HCT116 (cell line): ENCODE data around the gene ELFN1. TPM values are rescaled to one million over a fixed set of nuclear protein-coding genes. Genes with fewer than 3 reads are reported as not detected.
A peak's percentile ranks its signal among the peaks of the same experiment; 100 is the strongest.

Experiments
- ATAC-seq: fragments of 200-7000 bp; cut with Tn5 transposase; 2 replicates; pipeline ENCODE4 v1.9.1; 2020; ENCODE audit warnings: mild to moderate bottlenecking, moderate library complexity
- BruUV-seq: library from RNA; stranded (reverse); fragments of 400-500 nt; replicated peaks from 2 replicates; lab custom pipeline; 2021; lab: Mats Ljungman, UMichigan
- CTCF ChIA-PET: fragments of 300-600 bp; sonication (Branson Sonifier 250); formaldehyde crosslinking; loops from one replicate; lab custom pipeline; 2021; ENCODE audit warnings: antibody characterized with exemption; lab: Charles Lee
- POLR2A ChIA-PET: fragments of 300-600, 350-600 bp; sonication (Branson Sonifier 250); formaldehyde crosslinking; loops from one replicate; lab custom pipeline; 2021; ENCODE audit warnings: antibody characterized with exemption; lab: Charles Lee
- RAD21 ChIA-PET, 2 experiments: fragments of 300-600 bp; sonication (Branson Sonifier 250); formaldehyde crosslinking; loops; one replicate each; lab custom pipeline; 2023; ENCODE audit warnings: low total read pairs in 2 of 2; ENCODE audit not compliant: uncharacterized antibody in 2 of 2, unreplicated experiment in 2 of 2, low non-redundant PET in 1 of 2; lab: Charles Lee
- DNase-seq: peaks from one replicate; pipeline ENCODE4 v3.0.0-alpha.2; 2010; ENCODE audit warnings: low read depth, low spot score
- H2AFZ ChIP-seq: fragments of 200-600 bp; shearing (Covaris generic), sonication (generic); 2 replicates; pipeline ENCODE4 v1.6.1; 2017; ENCODE audit warnings: low read depth, mixed run types, mixed read lengths, antibody characterized with exemption, low read length; ENCODE audit not compliant: poor library complexity, severe bottlenecking
- H3K27ac ChIP-seq: 2 replicates; pipeline ENCODE4 v1.5.1; 2012; ENCODE audit warnings: low read depth, low read length
- H3K27me3 ChIP-seq: fragments of 200-600 bp; sonication (generic); 2 replicates; pipeline ENCODE4 v1.6.1; 2016; ENCODE audit warnings: mixed run types, low read length, mixed read lengths; ENCODE audit not compliant: insufficient read depth
- H3K36me3 ChIP-seq, 2 experiments: fragments of 200-500 bp in 1 of 2; fragments of 200-600 bp in 1 of 2; sonication (Bioruptor generic) in 1 of 2; sonication (generic) in 1 of 2; 2 replicates each; pipeline versions ENCODE4 v1.5.1 to v1.6.1; 2014 to 2016; ENCODE audit warnings: low read length in 2 of 2, inconsistent platforms in 1 of 2, mixed read lengths in 1 of 2, mixed run types in 1 of 2; ENCODE audit not compliant: insufficient read depth in 2 of 2, control insufficient read depth in 1 of 2
- H3K4me1 ChIP-seq, 2 experiments: fragments of 200-600 bp in 1 of 2; sonication (generic) in 1 of 2; 2 replicates each; pipeline versions ENCODE4 v1.5.1 to v1.6.1; 2012 to 2017; ENCODE audit warnings: low read length in 2 of 2, inconsistent platforms in 1 of 2, mild to moderate bottlenecking in 1 of 2, mixed read lengths in 1 of 2, mixed run types in 1 of 2, moderate library complexity in 1 of 2; ENCODE audit not compliant: insufficient read depth in 2 of 2, control insufficient read depth in 1 of 2
- H3K4me2 ChIP-seq: fragments of 200-600 bp; sonication (generic); 2 replicates; pipeline ENCODE4 v1.6.1; 2017; ENCODE audit warnings: mixed run types, low read length, mixed read lengths
- H3K4me3 ChIP-seq, 2 experiments: fragments of 200-600 bp in 1 of 2; sonication (generic) in 1 of 2; replicated peaks in 1 of 2; 2 replicates each; pipeline ENCODE4 v1.5.1; 2011 to 2016; ENCODE audit warnings: low read length in 2 of 2, control low read depth in 1 of 2, low read depth in 1 of 2, mild to moderate bottlenecking in 1 of 2, mixed read lengths in 1 of 2, mixed run types in 1 of 2
- H3K79me2 ChIP-seq: fragments of 200-600 bp; sonication (generic); 2 replicates; pipeline ENCODE4 v1.6.1; 2017; ENCODE audit warnings: mild to moderate bottlenecking, mixed run types, low read length, moderate library complexity, mixed read lengths; ENCODE audit not compliant: insufficient read depth
- H3K9ac ChIP-seq: fragments of 200-600 bp; sonication (generic); 2 replicates; pipeline ENCODE4 v1.6.1; 2016; ENCODE audit warnings: low read length, mixed read lengths
- H3K9me2 ChIP-seq: fragments of 200-600 bp; sonication (generic), shearing (Covaris generic); 2 replicates; pipeline ENCODE4 v1.6.1; 2017; ENCODE audit warnings: mixed run types, mild to moderate bottlenecking, moderate library complexity; ENCODE audit not compliant: insufficient read depth
- H3K9me3 ChIP-seq, 2 experiments: fragments of 200-500 bp in 1 of 2; fragments of 200-600 bp in 1 of 2; sonication (Bioruptor generic) in 1 of 2; sonication (generic) in 1 of 2; 2 replicates each; pipeline ENCODE4 v1.6.1; 2014 to 2017; ENCODE audit warnings: low read length in 2 of 2, mixed read lengths in 2 of 2, inconsistent platforms in 1 of 2, low read depth in 1 of 2, mild to moderate bottlenecking in 1 of 2, mixed run types in 1 of 2, moderate library complexity in 1 of 2; ENCODE audit not compliant: control insufficient read depth in 1 of 2, insufficient read depth in 1 of 2
- H4K20me1 ChIP-seq: fragments of 200-600 bp; sonication (generic), shearing (Covaris generic); 2 replicates; pipeline ENCODE4 v1.6.1; 2017; ENCODE audit warnings: mixed run types, mild to moderate bottlenecking, moderate library complexity; ENCODE audit not compliant: insufficient read depth
- ATF3 ChIP-seq: IDR thresholded peaks from 2 replicates; pipeline ENCODE4 v1.6.1; 2012
- CEBPB ChIP-seq: IDR thresholded peaks from 2 replicates; pipeline ENCODE4 v1.6.1; 2012; ENCODE audit warnings: low read depth
- ELF1 ChIP-seq: IDR thresholded peaks from 2 replicates; pipeline ENCODE4 v1.6.1; 2012; ENCODE audit warnings: low read depth, borderline replicate concordance
- EZH2phosphoT487 ChIP-seq: fragments of 200-600 bp; IDR thresholded peaks from 2 replicates; pipeline ENCODE4 v1.6.1; 2018; ENCODE audit warnings: antibody characterized with exemption, borderline replicate concordance
- JUND ChIP-seq: IDR thresholded peaks from 2 replicates; pipeline ENCODE4 v1.6.1; 2012
- RAD21 ChIP-seq: IDR thresholded peaks from 2 replicates; pipeline ENCODE4 v1.6.1; 2012; ENCODE audit warnings: low read depth, mild to moderate bottlenecking
- SRF ChIP-seq: IDR thresholded peaks from 2 replicates; pipeline ENCODE4 v1.6.1; 2012; ENCODE audit warnings: low read depth
- TCF7L2 ChIP-seq: IDR thresholded peaks from 2 replicates; pipeline ENCODE4 v1.7.0; 2011; ENCODE audit warnings: borderline replicate concordance, inconsistent platforms; ENCODE audit not compliant: insufficient read depth, insufficient read length; ENCODE audit errors: extremely low read depth
- ZNF274 ChIP-seq: fragments of 200-500 bp; sonication (Bioruptor generic); IDR thresholded peaks from 2 replicates; pipeline ENCODE4 v1.6.1; 2014; ENCODE audit warnings: mild to moderate bottlenecking, low read depth, low read length, inconsistent platforms
- intact Hi-C: fragments of 100-400 bp; cut with micrococcal nuclease; formaldehyde crosslinking; loops from 2 replicates; pipeline ENCODE4 v1.10.0; 2022
- total RNA-seq: library from RNA; stranded (reverse); gene quantifications from one replicate; pipeline ENCODE4 v1.2.1, GENCODE V29; 2021; ENCODE audit not compliant: unreplicated experiment
- TF ChIP-seq, protein P1 (sequence below): IDR thresholded peaks from 2 replicates; pipeline ENCODE4 v1.6.1; 2011; ENCODE audit warnings: mild to moderate bottlenecking, low read length, moderate library complexity; ENCODE audit not compliant: insufficient replicate concordance; ENCODE audit errors: extremely low read depth

Gene ELFN1
- total RNA-seq, 1 experiment from 2014 or later = 4.4 TPM

DNA sequence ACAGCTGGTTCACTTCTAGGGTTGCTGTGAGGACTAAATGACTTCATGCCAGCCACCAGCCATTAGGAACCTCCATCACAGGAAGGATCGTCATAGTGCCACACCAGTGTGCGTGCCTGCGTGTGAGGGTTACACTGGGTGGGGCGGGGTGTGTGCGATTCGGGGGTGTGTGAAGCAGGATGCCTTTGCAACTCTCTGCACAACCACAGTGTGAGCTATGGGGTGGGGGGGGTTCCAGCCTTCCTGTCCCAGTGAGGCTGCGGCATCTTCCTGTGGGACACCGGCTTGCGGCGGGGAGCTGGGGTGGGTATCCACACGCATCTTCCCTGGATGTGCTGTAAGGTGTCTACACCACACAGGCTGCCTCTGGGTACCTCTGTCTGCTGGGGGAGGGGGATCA lies 6.9 kb upstream of the ELFN1 start:
- H3K9me2 ChIP-seq = no peaks in the 10 kb centered on the region
- TF ChIP-seq EZH2phosphoT487 (no peak), JUND (no peak), ZNF274 (no peak), ELF1 (no peak), ATF3 (no peak), SRF (no peak), RAD21 (no peak)
- RAD21 ChIA-PET = interaction anchor here in 1 of 2 experiments (0.6 to 0.7 kb wide), 2 partner anchors 84 to 685 kb away, joined by 4 to 5 read pairs; no protein-coding TSS in a partner anchor
- no peak overlapping the region for H3K4me3 ChIP-seq
- no TSS peak for BruUV-seq
- H3K9me3 ChIP-seq = no peaks in the 10 kb centered on the region
- no peaks in the 10 kb centered on the region for H3K36me3 ChIP-seq
- no peak overlapping the region for H3K9ac ChIP-seq
- H3K79me2 ChIP-seq = no peaks in the 10 kb centered on the region
- CTCF ChIA-PET = interaction anchor here (0.8 kb wide), 1 partner anchor 10 kb away, joined by 4 read pairs; no protein-coding TSS in a partner anchor
- no peak overlapping the region for H2AFZ ChIP-seq
- no peak overlapping the region for H3K27ac ChIP-seq
- intact Hi-C loops = no loop called here
- POLR2A ChIA-PET = no interaction called here
- ATAC-seq (no peak), DNase-seq (no peak)
- H3K4me2 ChIP-seq = no peak overlapping the region
- no peaks in the 10 kb centered on the region for H3K27me3 ChIP-seq
- no peaks in the 10 kb centered on the region for H4K20me1 ChIP-seq
- peaks cover 0 to 19% of the 10 kb centered on the region in 2 experiments; a peak in 2 of 4 replicates for H3K4me1 ChIP-seq

DNA sequence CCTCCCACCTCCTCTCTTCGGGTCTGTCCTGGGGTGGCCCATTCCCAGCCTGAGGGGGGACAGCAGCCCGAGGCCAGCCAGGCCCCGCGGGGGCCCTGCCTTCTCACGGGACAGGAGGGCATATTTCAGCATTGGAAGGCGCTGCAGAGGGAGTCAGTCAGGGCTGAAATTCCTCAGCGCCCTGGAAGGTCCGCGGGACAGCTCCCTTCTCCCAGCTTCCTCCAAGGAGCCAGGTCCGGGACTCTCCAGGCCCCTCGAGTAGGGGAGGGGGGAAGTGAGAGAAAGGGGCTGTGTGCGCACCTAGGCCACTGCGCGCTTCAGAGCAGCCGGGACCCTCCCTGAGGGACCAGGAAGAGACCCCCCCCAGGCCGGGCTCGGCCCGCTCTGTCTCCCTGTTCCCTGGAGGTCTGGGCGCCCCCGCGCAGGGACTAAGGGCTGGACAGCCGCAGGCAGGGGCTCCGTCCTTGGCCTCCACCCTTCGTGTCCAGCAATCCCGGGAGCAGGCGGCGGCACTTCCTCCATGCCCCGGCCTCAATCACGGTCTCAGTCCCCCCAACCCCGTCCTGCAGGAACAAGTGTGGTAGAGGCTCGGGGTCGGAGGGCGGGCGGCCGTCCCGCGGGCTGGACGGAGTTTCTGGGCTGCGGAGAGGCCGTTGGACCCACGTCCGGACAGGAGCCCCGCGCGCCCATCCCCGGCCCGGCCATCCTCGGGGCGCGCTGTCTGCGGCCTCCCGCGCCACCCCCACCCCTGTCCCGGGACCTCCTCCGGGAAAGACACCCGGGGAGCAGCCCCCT lies 6.0 kb upstream of the ELFN1 start:
- Histone ChIP-seq H3K9me3 (no peaks in the 10 kb centered on the region), H3K4me2 (peak overlapping the region; percentile 81), H3K79me2 (no peaks in the 10 kb centered on the region), H3K27ac (no peak overlapping the region), H3K9me2 (no peaks in the 10 kb centered on the region), H2AFZ (no peak overlapping the region), H3K27me3 (no peaks in the 10 kb centered on the region), H3K4me3 (peak overlapping the region in 1 of 2 experiments; percentile 54; a peak in 1 of 4 replicates), H3K4me1 (peaks cover 0 to 19% of the 10 kb centered on the region in 2 experiments; a peak in 2 of 4 replicates), H4K20me1 (no peaks in the 10 kb centered on the region), H3K36me3 (no peaks in the 10 kb centered on the region), H3K9ac (no peak overlapping the region)
- RAD21 ChIA-PET = interaction anchor here (0.6 to 0.9 kb wide), 4 partner anchors 83 to 684 kb away, joined by 3 to 5 read pairs (median 4); no protein-coding TSS in a partner anchor
- CTCF ChIA-PET = interaction anchor here (0.6 to 1.0 kb wide), 15 partner anchors 9 to 1617 kb away, joined by 3 to 10 read pairs (median 4); no protein-coding TSS in a partner anchor
- BruUV-seq = no TSS peak
- DNase-seq (no peak), ATAC-seq (peak; percentile 26)
- intact Hi-C loops = loop anchor here (2.0 kb wide), 1 partner anchor 545 kb away; no protein-coding TSS in a partner anchor
- POLR2A ChIA-PET = interaction anchor here (0.6 kb wide), 1 partner anchor 316 kb away, joined by 3 read pairs; no protein-coding TSS in a partner anchor
- TF ChIP-seq TCF7L2 (no peak), CEBPB (no peak), RAD21 (no peak)
- TF ChIP-seq, protein P1, sequence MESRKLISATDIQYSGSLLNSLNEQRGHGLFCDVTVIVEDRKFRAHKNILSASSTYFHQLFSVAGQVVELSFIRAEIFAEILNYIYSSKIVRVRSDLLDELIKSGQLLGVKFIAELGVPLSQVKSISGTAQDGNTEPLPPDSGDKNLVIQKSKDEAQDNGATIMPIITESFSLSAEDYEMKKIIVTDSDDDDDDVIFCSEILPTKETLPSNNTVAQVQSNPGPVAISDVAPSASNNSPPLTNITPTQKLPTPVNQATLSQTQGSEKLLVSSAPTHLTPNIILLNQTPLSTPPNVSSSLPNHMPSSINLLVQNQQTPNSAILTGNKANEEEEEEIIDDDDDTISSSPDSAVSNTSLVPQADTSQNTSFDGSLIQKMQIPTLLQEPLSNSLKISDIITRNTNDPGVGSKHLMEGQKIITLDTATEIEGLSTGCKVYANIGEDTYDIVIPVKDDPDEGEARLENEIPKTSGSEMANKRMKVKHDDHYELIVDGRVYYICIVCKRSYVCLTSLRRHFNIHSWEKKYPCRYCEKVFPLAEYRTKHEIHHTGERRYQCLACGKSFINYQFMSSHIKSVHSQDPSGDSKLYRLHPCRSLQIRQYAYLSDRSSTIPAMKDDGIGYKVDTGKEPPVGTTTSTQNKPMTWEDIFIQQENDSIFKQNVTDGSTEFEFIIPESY = no peak
